Peyer's patch (tissue), 4 donors: ENCODE results near the gene CLNK. TPM values are rescaled to one million over a fixed set of nuclear protein-coding genes. Genes with fewer than 3 reads are reported as not detected.

Experiments
- DNase-seq, 3 donors: peaks; one replicate each; pipeline ENCODE4 v3.0.0-alpha.2; 2017 to 2019
- H3K27ac ChIP-seq, 4 donors: fragments of 200-600 bp; sonication (generic); one replicate each; pipeline ENCODE4 v1.5.1; 2016 to 2019
- H3K27me3 ChIP-seq, 2 donors: fragments of 200-600 bp; sonication (generic); one replicate each; pipeline ENCODE4 v1.5.1; 2019
- H3K36me3 ChIP-seq, 3 donors: fragments of 200-600 bp; sonication (generic); one replicate each; pipeline ENCODE4 v1.5.1; 2016 to 2019
- H3K4me1 ChIP-seq, 4 donors: fragments of 200-600 bp; sonication (generic); one replicate each; pipeline ENCODE4 v1.5.1; 2016 to 2019
- H3K4me3 ChIP-seq, 4 donors: fragments of 200-600 bp; sonication (generic); 1 replicate in 3 of 4; 2 replicates in 1 of 4; pipeline ENCODE4 v1.5.1; 2016 to 2019; ENCODE audit warnings: mild to moderate bottlenecking in 1 of 4
- H3K9me3 ChIP-seq, 4 donors: fragments of 200-600 bp; sonication (generic); one replicate each; pipeline ENCODE4 v1.5.1; 2016 to 2019; ENCODE audit warnings: mild to moderate bottlenecking in 1 of 4
- CTCF ChIP-seq, 6 experiments: fragments of 450-650 bp in 4 of 6; fragments of 200-600 bp in 2 of 6; sonication (generic) in 1 of 6; IDR thresholded peaks; one replicate each; pipeline ENCODE4 v1.5.1; 2017 to 2019; ENCODE audit warnings: antibody characterized with exemption in 6 of 6, mild to moderate bottlenecking in 3 of 6, moderate library complexity in 1 of 6
- POLR2A ChIP-seq, 2 donors: fragments of 450-650 bp; IDR thresholded peaks; one replicate each; pipeline ENCODE4 v1.5.1; 2017; ENCODE audit warnings: antibody characterized with exemption in 2 of 2, mild to moderate bottlenecking in 2 of 2, moderate library complexity in 2 of 2
- total RNA-seq, 4 donors: library from RNA; depleted of rRNA; stranded (reverse); fragments of >200 nt; gene quantifications; one replicate each; pipeline ENCODE4 v1.1.0, GENCODE V29; 2016

Gene CLNK
- total RNA-seq, 4 donors from 2014 or later, result 0.13 to 4.1 TPM; not detected in 2

GRCh38 chr4:10454726-10455125, 229.8 kb downstream of the CLNK start:
- no peak overlapping the region for H3K4me3 ChIP-seq
- no peaks in the 10 kb centered on the region for H3K27me3 ChIP-seq
- no peak for DNase-seq
- peaks cover 0 to 35% (median 0%) of the 10 kb centered on the region in 3 donors for H3K36me3 ChIP-seq
- no peak overlapping the region for H3K27ac ChIP-seq
- no peaks in the 10 kb centered on the region for H3K9me3 ChIP-seq
- H3K4me1 ChIP-seq, result peaks cover 0 to 5% (median 0%) of the 10 kb centered on the region in 4 donors
- TF ChIP-seq CTCF (IDR thresholded peaks at IDR 0.05) (no peak), POLR2A (IDR thresholded peaks at IDR 0.05) (no peak)

- Histone ChIP-seq H3K27me3 (no peaks in the 10 kb centered on the region), H3K4me3 (no peak overlapping the region), H3K27ac (no peak overlapping the region), H3K4me1 (peaks cover 0 to 5% (median 0%) of the 10 kb centered on the region in 4 donors), H3K9me3 (no peaks in the 10 kb centered on the region), H3K36me3 (peaks cover 0 to 35% (median 0%) of the 10 kb centered on the region in 3 donors)
- TF ChIP-seq CTCF (IDR thresholded peaks at IDR 0.05) (no peak), POLR2A (IDR thresholded peaks at IDR 0.05) (no peak)
- no peak for DNase-seq
Measured at GRCh38 chr4:10454121-10454520, 230.4 kb downstream of the CLNK start.

GRCh38 chr4:10448991-10449390, 235.6 kb downstream of the CLNK start:
- Histone ChIP-seq H3K4me3 (no peak overlapping the region), H3K27ac (no peak overlapping the region), H3K27me3 (no peaks in the 10 kb centered on the region), H3K36me3 (peaks cover 0 to 61% (median 0%) of the 10 kb centered on the region in 3 donors), H3K9me3 (peaks cover 0 to 12% (median 2%) of the 10 kb centered on the region in 4 donors), H3K4me1 (no peaks in the 10 kb centered on the region)
- TF ChIP-seq CTCF (IDR thresholded peaks at IDR 0.05), result no peak
- no peak for TF ChIP-seq POLR2A (IDR thresholded peaks at IDR 0.05)
- no peak for DNase-seq

- no peak for TF ChIP-seq POLR2A (IDR thresholded peaks at IDR 0.05)
- TF ChIP-seq CTCF (IDR thresholded peaks at IDR 0.05), result no peak
- no peak for DNase-seq
- Histone ChIP-seq H3K27ac (no peak overlapping the region), H3K36me3 (peaks cover 0 to 30% (median 0%) of the 10 kb centered on the region in 3 donors), H3K4me3 (no peak overlapping the region), H3K9me3 (peaks cover 0 to 8% (median 2%) of the 10 kb centered on the region in 4 donors), H3K27me3 (no peaks in the 10 kb centered on the region), H3K4me1 (no peaks in the 10 kb centered on the region)
Measured at GRCh38 chr4:10442976-10443375, 241.6 kb downstream of the CLNK start.

GRCh38 chr4:10441512-10441911, 243.1 kb downstream of the CLNK start:
- DNase-seq, result no peak
- Histone ChIP-seq H3K4me3 (no peak overlapping the region), H3K4me1 (no peaks in the 10 kb centered on the region), H3K36me3 (peaks cover 0 to 25% (median 0%) of the 10 kb centered on the region in 3 donors), H3K27me3 (no peaks in the 10 kb centered on the region), H3K9me3 (peaks cover 0 to 8% (median 2%) of the 10 kb centered on the region in 4 donors), H3K27ac (no peak overlapping the region)
- TF ChIP-seq CTCF (IDR thresholded peaks at IDR 0.05), result no peak

- Histone ChIP-seq H3K9me3 (no peaks in the 10 kb centered on the region), H3K36me3 (no peaks in the 10 kb centered on the region), H3K4me1 (no peaks in the 10 kb centered on the region), H3K4me3 (no peak overlapping the region), H3K27me3 (no peaks in the 10 kb centered on the region), H3K27ac (no peak overlapping the region)
- TF ChIP-seq POLR2A (IDR thresholded peaks at IDR 0.05) (no peak), CTCF (IDR thresholded peaks at IDR 0.05) (no peak)
- DNase-seq, result no peak
Measured at GRCh38 chr4:10438924-10439323, 245.6 kb downstream of the CLNK start.
